Activated gamma-delta T cell (primary cell): Measurements from ENCODE around the gene FRMD1.
"Not testable (repeated sequence)": the region's sequence is repeated elsewhere in the genome, so short reads cannot be mapped to it uniquely, and the experiment has no call there.

Experiments
- DNase-seq: peaks from one replicate; lab custom pipeline; 2025; lab: John Stamatoyannopoulos, UW

FRMD1 gene

DNA sequence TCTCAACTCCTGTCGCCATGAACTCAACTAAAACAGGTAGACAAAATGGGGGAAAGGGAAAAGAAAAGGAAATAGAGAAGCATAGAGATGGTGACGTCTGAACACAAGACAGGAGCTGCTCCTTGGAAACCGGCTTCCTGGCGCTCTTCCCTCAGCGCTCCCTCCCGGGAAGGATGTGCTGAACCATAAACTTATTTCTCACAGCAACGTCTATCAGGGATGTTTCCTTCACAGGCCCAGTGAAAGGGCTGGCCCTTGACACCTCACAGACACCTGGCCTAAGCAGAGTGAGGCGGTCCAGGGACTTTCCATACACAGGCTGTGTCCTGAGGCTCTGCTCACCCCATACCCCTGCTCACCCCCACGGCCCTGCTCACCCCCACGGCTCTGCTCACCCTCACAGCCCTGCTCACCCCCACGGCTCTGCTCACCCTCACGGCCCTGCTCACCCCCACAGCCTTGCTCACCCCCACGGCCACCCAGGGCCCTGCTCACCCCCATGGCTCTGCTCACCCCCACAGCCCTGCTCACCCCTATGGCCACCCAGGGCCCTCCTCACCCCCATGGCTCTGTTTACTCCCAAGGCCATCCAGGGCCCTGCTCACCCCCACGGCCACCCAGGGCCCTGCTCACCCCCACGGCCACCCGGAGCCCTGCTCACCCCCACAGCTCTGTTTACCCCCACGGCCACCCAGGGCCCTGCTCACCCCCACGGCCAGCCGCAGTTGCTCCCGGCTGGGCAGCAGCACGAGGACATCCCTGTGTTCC is 653 bp downstream of the FRMD1 start:
- no peak for DNase-seq

GRCh38 chr6:168077401-168077800 is 1.6 kb downstream of the FRMD1 start:
- not testable (repeated sequence) for DNase-seq

- no peak for DNase-seq
These were observed 3.2 kb downstream of the FRMD1 start for GRCh38 chr6:168075787-168076202.

- no peak for DNase-seq
These were observed 3.8 kb downstream of the FRMD1 start for GRCh38 chr6:168075216-168075615.

DNA sequence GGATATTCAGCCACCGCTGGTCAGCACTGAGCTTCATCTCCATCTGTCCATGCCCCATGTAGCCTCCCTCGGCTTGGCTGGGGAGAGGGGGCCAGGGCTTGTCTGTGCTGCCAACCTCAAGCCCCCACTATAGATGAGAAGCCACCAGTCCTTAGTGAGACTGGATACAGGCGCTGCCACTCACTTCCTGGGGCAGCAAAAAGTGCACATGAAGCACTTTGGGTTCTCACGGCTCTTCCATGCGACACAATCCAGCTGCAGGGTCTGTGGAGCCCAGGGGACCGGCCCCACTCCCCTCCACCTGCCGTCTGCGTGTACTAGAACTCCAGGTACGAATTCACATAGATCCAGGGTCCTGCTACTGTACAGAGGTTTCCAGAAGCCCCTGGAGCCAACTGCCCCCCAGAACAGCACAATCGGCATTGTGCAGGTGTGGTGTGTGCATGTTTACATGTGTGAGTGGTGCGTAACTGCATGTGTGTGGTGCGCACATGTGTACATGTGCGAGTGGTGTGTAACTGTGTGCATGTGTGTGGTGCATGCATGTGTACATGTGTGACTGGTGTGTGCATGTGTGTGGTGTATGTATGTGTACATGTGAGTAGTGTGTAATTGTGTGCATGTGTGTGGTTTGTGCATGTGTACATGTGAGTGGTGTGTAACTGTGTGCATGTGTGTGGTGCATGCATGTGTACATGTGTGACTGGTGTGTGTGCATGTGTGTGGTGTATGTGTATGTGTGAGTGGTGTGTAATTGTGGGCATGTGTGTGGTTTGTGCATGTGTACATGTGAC is 4.9 kb downstream of the FRMD1 start:
- no peak for DNase-seq

DNA sequence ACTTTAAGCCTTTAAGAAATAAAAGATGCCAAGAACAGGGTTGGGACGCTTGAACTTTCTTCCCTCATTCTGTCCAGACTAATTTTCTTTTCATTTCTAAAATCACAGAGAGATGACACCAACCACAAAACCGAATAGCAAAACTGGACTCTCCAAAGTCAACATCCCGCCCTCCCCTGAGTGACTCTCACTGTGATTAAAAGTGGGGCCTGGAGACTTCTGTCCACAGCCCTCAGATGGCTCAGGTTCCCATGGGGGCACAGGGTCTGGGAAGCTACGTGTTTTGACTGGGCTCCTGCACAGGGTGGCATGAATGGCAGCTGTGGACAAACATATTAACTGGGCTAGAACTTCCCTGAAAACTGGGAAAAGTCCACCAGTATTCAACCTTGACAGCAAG is 6.3 kb downstream of the FRMD1 start:
- DNase-seq = no peak

- no peak for DNase-seq
These were observed 6.8 kb downstream of the FRMD1 start for GRCh38 chr6:168072261-168072660.

DNA sequence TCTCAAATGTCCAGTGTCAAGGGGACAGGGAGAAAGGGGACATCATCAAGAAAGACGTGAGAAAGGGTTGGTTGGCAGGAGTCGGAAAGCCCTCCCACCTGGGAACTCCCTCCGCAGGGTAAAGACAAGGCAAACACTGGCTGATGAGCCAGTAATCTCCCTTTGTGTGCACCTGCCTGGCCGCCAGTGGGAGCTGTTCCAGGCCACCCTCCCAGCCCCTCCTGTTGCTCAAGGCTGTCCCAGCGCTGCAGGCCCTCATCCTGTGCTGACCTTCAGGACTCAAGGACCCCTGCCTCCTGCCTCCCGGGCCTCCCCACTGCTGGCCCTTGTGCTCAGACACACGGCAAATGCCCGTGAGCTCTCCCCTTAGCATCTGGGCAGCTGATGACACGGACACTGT is 7.4 kb downstream of the FRMD1 start:
- DNase-seq = no peak

DNA sequence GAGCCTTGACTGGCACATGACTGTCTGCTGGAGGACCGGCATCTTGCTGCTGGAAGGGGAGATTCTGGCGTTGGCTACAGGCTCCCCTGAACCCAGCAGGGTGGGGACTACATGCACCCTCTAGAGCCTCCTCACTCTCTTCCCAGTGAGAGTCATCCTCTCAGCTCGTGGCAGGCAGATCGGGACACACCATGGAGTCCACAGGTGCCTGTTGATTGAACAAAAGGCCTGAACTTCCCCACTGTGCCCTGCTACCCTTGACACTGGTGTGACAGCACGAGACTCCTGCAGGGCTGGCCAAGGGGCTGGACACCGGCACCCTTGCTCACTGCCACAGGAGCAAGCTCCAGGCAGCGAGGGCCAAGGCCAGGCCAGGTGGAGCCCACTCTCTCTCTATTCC is 8.2 kb downstream of the FRMD1 start:
- no peak for DNase-seq

GRCh38 chr6:168067081-168067759 is 11.8 kb downstream of the FRMD1 start:
- DNase-seq = no peak

- no peak for DNase-seq
These were observed 14.7 kb downstream of the FRMD1 start for GRCh38 chr6:168064226-168064807.

GRCh38 chr6:168063431-168063830 is 15.6 kb downstream of the FRMD1 start:
- DNase-seq = no peak

GRCh38 chr6:168062346-168063289 is 16.4 kb downstream of the FRMD1 start:
- DNase-seq = no peak

- DNase-seq = no peak
These were observed 17.5 kb downstream of the FRMD1 start for GRCh38 chr6:168061269-168062210.

- DNase-seq = no peak
These were observed 18.5 kb downstream of the FRMD1 start for GRCh38 chr6:168060521-168060931.

- no peak for DNase-seq
These were observed 20.1 kb downstream of the FRMD1 start for GRCh38 chr6:168058691-168059551.

GRCh38 chr6:168057836-168058235 is 21.2 kb downstream of the FRMD1 start:
- no peak for DNase-seq

DNA sequence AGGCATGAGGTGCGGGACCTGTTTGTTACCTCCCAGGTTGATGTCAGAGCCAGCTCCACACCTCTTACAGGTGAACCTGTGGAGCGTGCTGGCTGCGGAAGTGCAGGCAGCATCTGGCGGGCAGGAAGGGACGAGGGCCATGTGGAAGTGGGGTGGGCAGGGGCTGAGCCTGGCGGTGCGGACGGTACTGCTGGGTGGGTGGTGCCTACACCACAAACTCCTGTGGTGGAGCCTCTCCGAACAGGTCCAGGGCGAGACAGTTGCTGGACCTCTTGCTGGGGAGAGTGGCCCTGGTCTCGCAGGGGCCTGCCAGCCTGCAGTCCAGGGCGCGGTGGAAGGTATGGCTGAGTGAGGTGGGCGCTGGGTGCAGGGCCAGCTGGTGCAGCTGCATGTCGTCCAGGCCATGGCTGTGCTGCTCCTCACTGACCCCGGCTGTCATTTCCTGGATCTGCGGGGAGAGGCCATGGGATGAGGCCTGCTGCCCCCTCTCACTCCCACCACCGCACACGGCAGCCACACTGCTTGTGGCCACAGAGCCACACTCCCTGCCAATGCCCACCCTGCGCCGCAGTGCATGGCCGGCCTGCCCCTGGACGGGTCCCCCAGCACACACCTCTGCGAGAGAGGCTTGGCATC is 22.0 kb downstream of the FRMD1 start:
- no peak for DNase-seq
